ENCODE results near the gene RHBDF2.

RHBDF2 gene

GRCh38 chr17:76451506-76451905 is 49.7 kb downstream of the RHBDF2 start:
- no peak for TF ChIP-seq CTCF (conservative IDR thresholded peaks at IDR 0.05; ENCODE audit: low read length)
- H3K4me3 ChIP-seq (ENCODE audit: low read length) = peak overlapping the region; percentile 71
- no peak for DNase-seq (ENCODE audit: low read depth)

- no peak for DNase-seq (ENCODE audit: low read depth)
- no peak overlapping the region for H3K4me3 ChIP-seq (ENCODE audit: low read length)
- no peak for TF ChIP-seq CTCF (conservative IDR thresholded peaks at IDR 0.05; ENCODE audit: low read length)
Measured at GRCh38 chr17:76449126-76449525, 52.1 kb downstream of the RHBDF2 start.

- DNase-seq (ENCODE audit: low read depth) = peak; percentile 58
- H3K4me3 ChIP-seq (ENCODE audit: low read length) = no peak overlapping the region
- TF ChIP-seq CTCF (conservative IDR thresholded peaks at IDR 0.05; ENCODE audit: low read length) = no peak
Measured at GRCh38 chr17:76447931-76448652, 53.1 kb downstream of the RHBDF2 start.

GRCh38 chr17:76446449-76447231 is 54.6 kb downstream of the RHBDF2 start:
- H3K4me3 ChIP-seq (ENCODE audit: low read length) = peak overlapping the region; percentile 15; the same call in 1 of the 2 replicates
- no peak for TF ChIP-seq CTCF (conservative IDR thresholded peaks at IDR 0.05; ENCODE audit: low read length)
- peak; percentile 71 for DNase-seq (ENCODE audit: low read depth)

- no peak overlapping the region for H3K4me3 ChIP-seq (ENCODE audit: low read length)
Measured at GRCh38 chr17:76445697-76446448, 55.4 kb downstream of the RHBDF2 start.

More at GRCh38 chr17:76445697-76446448, 55.4 kb downstream of the RHBDF2 start:
- TF ChIP-seq CTCF (conservative IDR thresholded peaks at IDR 0.05; ENCODE audit: low read length) = no peak
- DNase-seq (ENCODE audit: low read depth) = no peak
